HUDEP-2 (cell line): ENCODE results near the gene SCIN.
A peak's percentile ranks its signal among the peaks of the same experiment; 100 is the strongest.

Experiments
- DNase-seq, 76 experiments: peaks; one replicate each; lab custom pipeline; 2025; ENCODE audit not compliant: unreplicated experiment in 76 of 76; lab: John Stamatoyannopoulos, UW

The SCIN gene

DNA sequence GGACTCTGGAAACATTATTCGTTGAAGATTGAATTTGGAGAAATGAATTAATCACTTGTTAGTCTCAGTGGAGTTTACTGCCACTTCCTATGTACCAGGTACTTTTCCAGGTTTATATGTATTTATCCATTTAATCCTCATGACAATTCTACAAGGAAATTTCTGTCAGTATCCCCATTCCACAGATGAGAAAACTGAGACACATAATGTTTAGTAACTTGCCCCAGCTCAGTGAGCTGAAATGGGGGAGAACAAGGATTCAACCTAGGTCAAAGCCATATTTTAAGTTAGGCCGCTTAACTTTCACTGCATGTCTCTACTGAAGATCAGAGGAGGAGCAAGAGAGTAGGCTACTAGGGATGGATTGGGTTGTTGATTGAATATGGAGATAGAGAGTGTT, 4.6 kb upstream of the SCIN start:
- DNase-seq = no peak

DNA sequence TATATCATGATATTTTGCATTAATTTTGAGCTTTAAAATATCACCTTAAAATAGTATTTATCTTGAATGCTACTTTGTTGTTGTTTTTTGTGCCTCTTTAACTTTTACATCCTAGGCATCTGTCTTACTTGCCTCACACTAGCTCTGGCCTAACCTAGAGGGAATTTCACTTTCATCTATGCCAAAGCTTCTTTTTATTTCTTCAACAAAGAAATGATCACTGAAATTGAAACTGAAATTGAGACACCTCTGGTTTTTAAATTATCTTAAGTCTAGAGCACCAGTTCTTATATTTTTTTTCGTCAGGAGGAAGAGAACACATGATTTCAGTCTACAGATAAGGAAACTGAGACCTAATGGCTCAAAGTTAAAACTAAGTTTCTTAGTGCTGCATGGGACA, 3.5 kb upstream of the SCIN start:
- DNase-seq = no peak

DNA sequence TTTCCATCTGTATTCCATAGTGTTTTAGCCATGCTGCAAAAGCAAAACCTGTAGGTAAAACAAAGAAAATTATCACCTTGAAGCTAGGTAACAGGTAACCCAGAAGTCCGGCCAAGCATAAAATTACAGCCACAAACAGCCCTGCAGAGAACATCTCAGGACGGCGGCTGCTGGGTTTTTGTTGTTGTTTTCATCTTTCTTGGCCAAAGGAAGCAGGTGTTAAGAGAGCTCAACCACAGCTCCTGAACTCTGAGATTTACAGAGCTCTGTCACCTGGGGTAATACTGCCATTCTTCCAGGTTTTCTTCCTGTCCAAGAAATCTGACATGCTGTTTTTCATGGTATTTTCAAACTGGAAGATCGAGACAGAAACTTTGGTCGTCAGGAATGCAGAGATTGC, 847 bp upstream of the SCIN start:
- no peak for DNase-seq

DNA sequence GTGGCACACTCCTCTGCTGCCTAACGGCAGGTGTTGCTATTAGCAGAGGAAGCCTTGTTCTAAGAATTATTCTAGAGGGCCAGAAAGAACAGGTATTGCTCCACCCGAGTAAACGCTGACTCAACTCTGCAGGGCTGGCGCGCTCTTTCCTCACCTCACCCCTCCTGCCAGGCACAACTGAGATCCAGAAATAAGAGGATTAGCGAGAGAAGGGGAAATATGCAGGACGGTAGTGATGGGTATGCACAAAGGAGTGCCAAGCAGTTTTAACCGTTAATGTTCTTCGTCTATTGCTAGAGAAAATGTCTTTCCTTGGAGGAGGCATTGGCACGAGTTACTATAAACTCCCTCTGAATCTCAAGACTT, 369 bp upstream of the SCIN start:
- DNase-seq = no peak

DNA sequence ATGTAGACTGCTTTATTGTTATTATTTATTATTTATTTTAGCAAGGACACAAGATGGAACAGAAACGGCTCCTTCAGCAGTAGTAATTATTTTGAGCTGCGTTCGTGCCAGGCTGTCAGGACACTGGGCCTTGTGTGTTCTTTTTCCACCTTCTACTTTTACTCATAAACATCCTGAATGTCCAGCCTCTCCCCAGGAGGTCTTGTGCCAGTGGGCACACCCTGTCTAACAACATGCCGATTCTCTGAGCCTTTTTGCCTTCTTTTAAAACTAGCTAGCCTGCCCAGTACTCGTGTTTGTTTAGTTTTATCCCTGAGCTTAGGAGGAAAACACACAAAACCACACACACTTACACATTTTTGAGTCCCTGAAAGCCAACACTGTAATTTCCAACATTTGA, 1.2 kb downstream of the SCIN start:
- no peak for DNase-seq

DNA sequence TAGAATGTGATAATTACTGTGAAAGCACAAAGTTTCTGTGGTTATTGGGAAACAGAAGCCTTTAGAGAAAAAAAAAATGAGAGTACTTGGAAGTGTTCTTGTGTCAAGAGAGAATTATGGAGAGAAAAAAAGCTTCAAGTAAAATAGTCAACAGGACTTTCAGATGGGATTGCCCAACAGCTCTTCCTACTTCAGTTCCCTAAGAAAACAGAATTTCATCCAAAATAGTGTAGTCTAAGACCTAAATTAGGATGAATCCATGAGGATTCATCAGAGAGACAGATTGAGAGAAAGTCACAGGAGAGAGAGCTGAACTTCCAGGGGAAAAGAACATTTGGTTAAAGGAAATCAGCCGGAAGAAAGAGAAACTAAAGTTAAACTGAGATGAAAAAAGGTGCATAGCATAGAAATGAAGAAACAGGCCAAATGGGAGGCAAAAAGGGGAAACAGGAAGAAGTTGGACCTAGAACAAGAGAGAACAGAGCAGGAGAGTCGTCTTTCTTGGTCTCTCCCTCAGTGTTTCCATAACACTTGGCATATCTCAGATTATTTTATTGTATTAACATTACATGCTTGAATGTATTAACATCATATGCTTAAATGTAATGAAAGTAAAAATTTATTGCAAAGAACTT, 2.5 kb downstream of the SCIN start:
- DNase-seq = no peak

DNA sequence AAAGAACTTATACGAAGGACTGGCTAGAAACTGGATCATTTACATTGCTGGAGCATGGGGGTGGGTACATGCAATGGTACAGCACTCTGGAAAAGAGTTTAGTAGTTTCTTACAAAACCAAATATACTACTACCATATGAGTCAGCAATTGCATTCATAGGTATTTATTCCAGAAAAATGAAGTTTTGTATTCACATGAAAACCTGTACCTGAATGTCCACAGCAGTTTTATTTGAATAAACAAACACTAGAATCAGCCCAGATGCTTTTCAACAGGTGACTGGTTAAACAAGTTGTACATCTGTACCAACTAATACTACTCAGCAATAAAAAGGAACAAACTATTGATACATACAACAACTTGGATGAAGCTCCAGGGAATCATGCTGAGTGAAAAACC, 3.4 kb downstream of the SCIN start:
- DNase-seq = no peak

DNA sequence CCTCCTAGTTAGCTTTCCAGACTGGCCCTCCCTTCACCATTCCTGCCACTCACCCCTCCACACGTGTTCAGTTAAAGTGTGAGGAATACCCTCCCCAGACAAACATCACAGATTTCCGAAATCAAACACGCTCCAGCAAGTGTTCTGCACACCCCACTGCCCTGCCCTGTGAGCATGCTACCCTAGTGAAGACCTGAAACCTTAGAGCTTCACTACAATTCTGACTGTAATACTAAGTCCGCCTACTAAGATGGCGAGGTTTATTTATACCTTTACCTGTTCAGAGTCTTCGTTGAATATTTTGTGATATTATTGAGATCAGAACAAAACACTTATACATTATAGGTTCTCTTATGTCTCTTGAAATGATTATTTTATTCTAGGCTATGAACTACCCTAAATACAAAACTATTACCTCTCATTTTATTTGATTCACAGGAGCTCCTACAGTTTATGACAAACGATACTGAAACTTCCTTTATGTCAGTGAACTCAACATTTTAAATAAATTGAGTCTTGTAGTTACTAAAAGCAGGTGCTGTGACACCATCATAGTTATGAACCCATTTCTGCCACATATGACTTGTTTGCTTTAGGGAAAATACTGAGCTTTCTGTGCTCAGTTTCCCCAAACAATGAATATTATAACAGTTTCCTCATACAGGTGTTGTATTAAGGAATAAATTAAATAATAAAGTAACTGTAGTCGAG, 8.6 kb downstream of the SCIN start:
- DNase-seq = no peak

DNA sequence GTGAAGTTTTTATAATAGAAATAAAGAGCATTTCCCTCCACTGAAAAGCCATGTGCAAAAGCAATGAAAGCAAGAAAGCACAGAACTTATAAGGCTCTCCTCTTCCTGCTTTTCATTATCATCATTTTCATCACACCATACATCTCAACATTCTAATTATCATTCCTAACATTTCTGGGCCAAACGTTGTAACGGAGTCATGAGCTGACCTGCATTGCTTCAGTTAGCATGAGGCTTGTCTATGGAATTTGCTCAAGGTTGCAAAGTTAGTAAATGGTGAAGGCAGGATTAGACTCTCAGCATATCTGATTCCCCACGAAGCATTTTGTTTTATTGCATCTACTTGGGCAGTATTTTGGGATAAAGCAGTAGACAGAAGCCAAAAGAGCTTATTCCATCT, 11.4 kb downstream of the SCIN start:
- no peak for DNase-seq

DNA sequence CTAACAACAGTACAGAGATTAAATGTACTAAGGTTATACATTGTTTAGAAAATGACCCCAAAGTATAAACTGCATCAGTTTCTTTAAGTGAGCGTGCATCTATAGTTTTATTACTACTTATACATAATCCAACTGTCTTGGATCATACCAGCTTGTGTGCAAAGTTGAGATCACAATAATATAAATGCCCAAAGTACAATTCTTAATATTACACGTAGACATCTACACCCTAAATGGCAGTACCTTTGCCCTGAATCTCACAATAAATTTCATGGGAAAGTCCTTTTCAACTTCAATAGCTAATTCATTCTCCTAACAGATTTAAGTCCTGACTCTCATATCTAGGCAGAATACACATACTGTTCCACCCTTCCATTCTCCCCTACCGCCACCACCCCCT, 11.8 kb downstream of the SCIN start:
- no peak for DNase-seq

DNA sequence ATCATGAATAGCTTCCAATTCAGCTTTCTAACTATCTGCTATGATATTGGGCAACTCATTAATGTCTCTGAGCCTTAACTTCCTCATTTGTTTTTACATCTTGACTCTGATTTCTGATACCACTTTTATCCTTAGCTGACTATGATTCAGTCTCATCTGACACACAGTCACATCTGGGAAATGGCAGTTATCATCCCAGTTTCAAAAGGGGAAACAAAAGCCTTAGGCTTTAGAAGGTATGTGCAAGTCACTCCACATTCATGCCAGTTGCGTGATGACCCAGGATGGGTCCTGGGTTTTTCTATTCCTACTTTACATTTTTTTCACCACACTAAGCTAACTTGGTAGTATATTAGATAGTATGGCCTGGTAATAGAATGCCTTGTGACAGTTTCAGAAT, 12.7 kb downstream of the SCIN start:
- DNase-seq = no peak

DNA sequence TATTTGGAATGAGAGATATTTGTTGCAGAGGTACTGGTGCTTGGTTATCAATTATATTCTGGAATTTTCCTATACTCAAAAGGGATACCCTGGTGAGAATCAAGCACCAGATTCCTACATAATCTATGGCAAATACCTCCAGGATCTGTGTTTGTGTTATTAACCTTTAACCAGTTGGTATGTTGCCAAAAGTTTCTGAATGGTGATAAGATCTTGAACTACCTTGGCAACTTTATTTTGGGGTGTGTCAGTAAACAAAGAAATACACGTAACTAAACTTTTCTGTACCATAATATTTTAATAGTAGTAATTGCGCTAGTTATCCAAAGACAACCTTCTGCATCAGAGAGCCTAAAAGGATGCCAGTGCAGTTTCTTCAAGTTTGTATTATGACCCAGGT, 13.4 kb downstream of the SCIN start:
- DNase-seq = no peak

DNA sequence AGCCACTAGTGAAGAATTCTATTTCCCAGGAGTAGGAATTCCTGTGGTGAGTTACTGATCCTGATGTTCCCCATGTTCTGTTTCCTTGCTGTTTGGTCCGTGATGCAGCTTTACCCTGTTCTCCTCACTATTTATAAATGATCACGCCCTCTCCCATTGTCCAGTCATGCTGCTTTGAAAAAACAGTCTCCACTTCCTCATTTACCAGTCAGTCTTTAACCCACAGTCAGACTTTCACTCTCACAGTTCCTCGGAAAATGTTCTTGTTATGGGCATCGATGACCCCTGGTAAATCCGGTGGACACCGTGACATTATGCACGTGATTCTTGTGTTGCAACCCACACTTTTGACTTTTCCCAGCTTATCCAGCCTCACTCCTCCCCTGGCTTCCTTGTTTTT, 14.4 kb downstream of the SCIN start:
- DNase-seq = peak in 2 of 76 experiments; percentile 1 to 10

DNA sequence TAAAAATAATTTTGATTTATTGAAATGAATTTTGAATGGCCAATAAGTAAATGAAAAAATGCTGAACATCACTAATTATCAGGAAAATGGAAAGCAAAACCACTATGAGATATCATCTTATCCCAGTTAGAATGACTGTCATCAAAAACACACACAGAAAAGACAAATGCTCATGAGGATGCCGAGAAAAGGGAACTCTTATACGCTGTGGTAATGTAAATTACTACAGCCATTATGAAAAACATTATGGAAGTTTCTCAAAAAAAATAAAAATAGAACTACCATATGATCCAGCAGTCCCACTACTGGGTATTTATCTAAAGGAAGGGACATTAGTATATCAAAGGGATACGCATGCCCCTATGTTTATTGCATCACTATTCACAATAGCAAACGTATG, 15.8 kb downstream of the SCIN start:
- DNase-seq = no peak

DNA sequence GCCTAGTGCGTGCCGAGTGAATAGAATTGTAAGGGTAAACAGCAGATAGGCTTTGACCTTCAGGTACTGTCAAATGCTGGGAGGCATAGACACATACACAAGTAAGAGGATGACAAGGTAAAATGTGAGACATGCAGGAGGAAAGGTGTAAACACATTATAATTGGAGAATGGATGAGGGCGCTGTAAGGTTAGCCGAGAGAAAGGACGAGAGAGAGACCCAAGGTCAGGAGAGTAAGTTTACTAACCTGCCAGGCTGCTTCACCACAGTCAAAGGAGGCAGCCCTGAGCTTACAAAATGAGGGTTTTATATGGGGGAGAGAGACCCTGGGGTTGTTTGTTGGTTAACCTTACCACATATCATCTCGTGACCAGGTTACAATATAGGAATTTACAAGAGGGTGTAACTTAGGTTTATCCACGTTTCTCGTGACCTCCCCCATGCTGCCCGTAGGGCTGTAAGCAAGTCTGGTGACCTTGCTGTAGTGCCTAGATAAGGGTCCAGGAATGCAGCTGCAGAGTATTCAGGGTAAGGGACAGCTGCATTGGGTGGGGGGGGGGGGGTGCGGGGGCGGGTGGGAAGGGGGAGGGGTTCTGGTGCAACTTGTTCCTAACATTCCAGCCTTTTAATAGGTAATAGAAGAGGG, 17.9 kb downstream of the SCIN start:
- peak in 5 of 76 experiments; percentile 13 to 41 (median 24) for DNase-seq

DNA sequence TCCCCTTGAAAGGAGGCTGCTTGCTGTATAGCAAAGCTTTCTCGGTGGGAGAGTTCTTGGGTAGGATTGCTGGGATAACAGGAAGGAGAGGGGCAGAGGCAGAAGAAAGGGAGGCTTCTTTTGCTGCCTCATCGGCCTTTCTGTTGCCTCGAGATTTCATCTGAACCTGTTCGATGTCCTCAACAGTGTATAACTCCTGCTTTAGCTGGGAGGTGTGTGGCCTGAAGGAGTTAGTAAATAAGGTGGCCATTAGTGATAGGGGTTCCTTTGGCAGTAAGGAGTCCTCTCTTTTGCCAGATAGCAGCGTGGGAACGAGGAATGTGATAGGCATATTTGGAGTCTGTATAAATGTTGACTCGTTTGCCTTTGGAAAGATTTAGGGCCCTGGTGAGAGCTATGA, 20.0 kb downstream of the SCIN start:
- DNase-seq = no peak

DNA sequence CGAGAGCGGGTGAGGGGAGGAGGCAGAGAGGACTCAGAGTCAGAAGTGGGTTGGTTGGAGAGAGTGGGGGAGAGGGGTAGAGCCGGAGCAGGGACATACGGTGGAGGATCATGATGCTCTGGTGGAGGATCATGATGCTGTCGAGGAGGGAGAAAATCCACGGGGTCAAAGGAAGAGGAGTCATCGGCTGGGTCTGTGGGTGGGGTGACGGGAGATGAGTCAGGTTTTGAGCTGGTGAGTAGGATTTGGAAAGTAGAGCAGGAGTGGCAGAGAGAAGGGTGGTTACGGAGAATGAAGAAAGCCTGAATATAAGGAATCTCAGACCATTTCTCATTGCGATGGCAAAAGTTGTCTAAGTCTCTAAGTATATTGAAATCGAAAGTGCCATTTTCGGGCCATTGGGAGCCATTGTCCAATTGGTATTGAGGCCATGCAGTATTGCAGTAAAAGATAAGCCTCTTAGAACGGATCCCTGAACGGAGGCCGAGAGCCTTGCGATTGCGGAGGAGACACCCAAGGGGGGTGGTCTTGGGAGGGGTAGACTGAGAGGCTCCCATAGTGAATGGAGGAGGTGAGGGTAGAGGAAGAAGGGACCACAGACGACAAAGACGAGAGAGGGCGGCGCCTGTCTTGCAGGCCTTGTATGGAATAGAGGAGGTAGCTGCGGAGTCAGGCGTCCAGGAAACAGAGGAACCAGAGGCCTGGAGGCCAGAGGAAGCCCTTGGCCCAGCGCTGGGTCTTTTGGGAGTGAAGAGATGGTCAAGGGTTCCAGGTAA, 23.8 kb downstream of the SCIN start:
- DNase-seq = no peak

DNA sequence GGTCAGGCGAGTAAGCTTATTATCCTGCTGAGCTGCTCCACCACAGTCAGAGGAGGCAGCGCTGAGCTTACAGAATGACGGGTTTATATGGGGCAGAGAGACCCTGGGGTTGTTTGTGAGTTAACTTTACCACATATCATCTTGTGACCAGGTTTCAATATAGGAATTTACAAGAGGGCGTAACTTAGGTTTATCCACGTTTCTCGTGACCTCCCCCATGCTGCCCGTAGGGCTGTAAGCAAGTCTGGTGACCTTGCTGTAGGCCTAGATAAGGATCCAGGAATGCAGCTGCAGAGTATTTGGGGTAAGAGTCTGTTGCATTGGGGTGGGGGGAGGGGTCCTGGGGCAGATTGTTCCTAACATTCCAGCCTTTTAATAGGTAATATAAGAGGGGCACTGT, 24.6 kb downstream of the SCIN start:
- no peak for DNase-seq

DNA sequence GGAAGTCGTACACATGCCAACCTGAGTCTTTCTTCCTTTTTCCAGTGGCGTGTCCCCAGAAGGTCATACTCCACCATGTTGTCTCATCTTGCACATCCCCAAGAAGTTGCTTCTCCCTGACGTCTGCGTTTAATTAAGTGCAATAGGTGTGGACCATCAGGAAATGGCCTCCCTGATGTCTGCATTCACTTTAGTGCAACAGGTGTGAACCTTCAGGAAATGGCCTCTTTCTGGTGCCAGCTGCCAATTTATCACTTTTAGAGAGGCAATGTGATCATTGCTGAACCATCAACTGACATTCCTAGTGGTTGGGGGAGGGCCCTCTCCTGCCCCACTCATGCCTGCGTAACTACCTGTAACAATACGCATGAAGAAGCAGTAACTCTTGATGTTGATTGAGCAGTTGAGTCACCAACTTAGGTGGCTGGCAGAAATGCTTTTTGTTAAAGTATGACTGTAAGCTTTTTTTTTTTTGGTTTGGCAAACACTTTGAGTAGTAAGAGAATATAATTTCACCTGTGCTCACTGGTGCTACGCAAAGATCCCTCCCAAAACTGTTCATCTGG, 25.8 kb downstream of the SCIN start:
- DNase-seq = no peak

DNA sequence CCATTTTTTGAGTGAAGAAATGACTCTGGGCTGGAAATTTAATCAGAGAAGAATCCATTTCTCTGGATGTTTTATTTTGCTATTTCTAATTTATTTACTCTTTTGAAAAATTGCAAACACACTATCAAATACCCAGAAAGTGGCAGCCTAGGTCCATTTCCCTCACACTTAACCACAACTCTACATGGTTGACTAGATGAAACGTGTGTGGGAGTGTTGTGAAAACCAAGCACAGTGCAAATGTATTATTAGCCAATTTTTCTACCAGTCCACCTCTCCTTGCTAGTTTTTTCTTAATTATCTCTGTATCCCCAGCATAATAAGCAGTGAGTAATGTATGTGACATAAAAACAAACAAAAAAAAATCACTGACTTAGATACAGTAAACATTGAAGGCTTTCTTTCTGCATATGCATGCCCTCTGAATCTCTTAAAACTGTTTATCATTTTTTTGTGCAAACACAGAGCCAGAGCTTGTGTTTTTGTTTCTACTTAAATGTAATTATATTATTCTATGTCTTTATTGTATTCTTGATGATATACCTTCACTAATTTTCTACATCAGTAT, 30.9 kb downstream of the SCIN start:
- DNase-seq = no peak

DNA sequence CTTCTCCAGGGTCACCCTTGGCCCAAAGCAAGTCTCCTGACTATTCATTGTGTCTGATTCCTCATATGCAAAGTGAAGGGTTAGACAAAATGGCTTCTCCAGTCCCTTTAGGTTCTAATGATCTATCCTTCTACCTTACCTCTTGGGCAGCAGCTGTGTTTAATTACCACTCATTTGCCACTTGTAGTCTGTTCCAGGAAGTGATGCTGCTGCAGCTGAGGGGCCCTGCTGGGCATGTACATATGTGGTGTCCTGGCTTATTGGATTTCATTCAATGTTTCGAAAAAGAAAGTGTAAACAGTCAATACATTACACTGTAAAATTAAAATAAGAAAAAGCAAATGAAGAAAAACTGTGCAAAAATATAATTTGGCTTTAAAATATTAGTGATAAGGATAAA, 36.6 kb downstream of the SCIN start:
- no peak for DNase-seq
